H9 (cell line): ENCODE measurements around the gene TNFSF9. TPM values are rescaled to one million over a fixed set of nuclear protein-coding genes. Genes with fewer than 3 reads are reported as not detected.
A peak's percentile ranks its signal among the peaks of the same experiment; 100 is the strongest.

Experiments
- DNase-seq: peaks from one replicate; pipeline ENCODE4 v3.0.0-alpha.2; 2017
- H2AFZ ChIP-seq: one replicate; pipeline ENCODE4 v1.6.1; 2013; ENCODE audit warnings: mild to moderate bottlenecking, low read length, control low read depth, moderate library complexity
- H2AK5ac ChIP-seq: 2 replicates; pipeline ENCODE4 v1.6.1; 2013; ENCODE audit warnings: low read length, control low read depth, mixed read lengths; ENCODE audit not compliant: insufficient read length
- H2BK120ac ChIP-seq: one replicate; pipeline ENCODE4 v1.6.1; 2013; ENCODE audit warnings: low read depth, mild to moderate bottlenecking, low read length, control low read depth, inconsistent platforms; ENCODE audit not compliant: poor library complexity, severe bottlenecking
- H2BK12ac ChIP-seq: 2 replicates; pipeline ENCODE4 v1.6.1; 2013; ENCODE audit warnings: low read length, control low read depth, mixed read lengths, low read depth; ENCODE audit not compliant: insufficient read length
- H2BK15ac ChIP-seq: 2 replicates; pipeline ENCODE4 v1.6.1; 2013; ENCODE audit warnings: low read depth, low read length, control low read depth
- H2BK20ac ChIP-seq: one replicate; pipeline ENCODE4 v1.6.1; 2013; ENCODE audit warnings: low read depth, mild to moderate bottlenecking, low read length, control low read depth, inconsistent platforms; ENCODE audit not compliant: poor library complexity, severe bottlenecking
- H2BK5ac ChIP-seq: 2 replicates; pipeline ENCODE4 v1.6.1; 2013; ENCODE audit warnings: low read length, control low read depth, mixed read lengths; ENCODE audit not compliant: insufficient read length
- H3K14ac ChIP-seq: 2 replicates; pipeline ENCODE4 v1.6.1; 2013; ENCODE audit warnings: low read length, control low read depth; ENCODE audit not compliant: insufficient read depth
- H3K18ac ChIP-seq: 2 replicates; pipeline ENCODE4 v1.6.1; 2013; ENCODE audit warnings: low read depth, mild to moderate bottlenecking, mixed read lengths, low read length, control low read depth; ENCODE audit not compliant: insufficient read length
- H3K23ac ChIP-seq: 2 replicates; pipeline ENCODE4 v1.6.1; 2013; ENCODE audit warnings: low read length, control low read depth, mixed read lengths, low read depth; ENCODE audit not compliant: insufficient read length
- H3K23me2 ChIP-seq: 2 replicates; pipeline ENCODE4 v1.6.1; 2013; ENCODE audit warnings: low read depth, mild to moderate bottlenecking, mixed read lengths, low read length, control low read depth; ENCODE audit not compliant: insufficient read length, poor library complexity, severe bottlenecking
- H3K27ac ChIP-seq: 2 replicates; pipeline ENCODE4 v1.5.1; 2013; ENCODE audit warnings: low read length, control low read depth, mixed read lengths, low read depth; ENCODE audit not compliant: insufficient read length
- H3K27me3 ChIP-seq: 2 replicates; pipeline ENCODE4 v1.6.1; 2013; ENCODE audit warnings: low read length, control low read depth, inconsistent platforms; ENCODE audit not compliant: insufficient read depth
- H3K4ac ChIP-seq: 2 replicates; pipeline ENCODE4 v1.6.1; 2013; ENCODE audit warnings: low read depth, mild to moderate bottlenecking, control low read depth, inconsistent platforms, low read length, moderate library complexity
- H3K4me1 ChIP-seq: 2 replicates; pipeline ENCODE4 v1.6.1; 2013; ENCODE audit warnings: low read length, control low read depth, inconsistent platforms; ENCODE audit not compliant: insufficient read depth
- H3K4me2 ChIP-seq: 2 replicates; pipeline ENCODE4 v1.6.1; 2013; ENCODE audit warnings: low read length, control low read depth, mixed read lengths; ENCODE audit not compliant: insufficient read length, insufficient read depth
- H3K56ac ChIP-seq: 2 replicates; pipeline ENCODE4 v1.6.1; 2013; ENCODE audit warnings: low read depth, mild to moderate bottlenecking, mixed read lengths, low read length, control low read depth; ENCODE audit not compliant: insufficient read length
- H3K79me1 ChIP-seq: 2 replicates; pipeline ENCODE4 v1.6.1; 2013; ENCODE audit warnings: low read depth, mild to moderate bottlenecking, moderate library complexity, low read length, control low read depth, inconsistent platforms; ENCODE audit not compliant: insufficient read depth, poor library complexity, severe bottlenecking
- H3K79me2 ChIP-seq: 2 replicates; pipeline ENCODE4 v1.6.1; 2013; ENCODE audit warnings: low read length, control low read depth, inconsistent platforms; ENCODE audit not compliant: insufficient read depth
- H3K9ac ChIP-seq: 2 replicates; pipeline ENCODE4 v1.6.1; 2013; ENCODE audit warnings: low read length, control low read depth, mixed read lengths; ENCODE audit not compliant: insufficient read length; ENCODE audit errors: extremely low read depth
- H3K9me3 ChIP-seq: one replicate; pipeline ENCODE4 v1.6.1; 2013; ENCODE audit warnings: low read depth, low read length, inconsistent platforms; ENCODE audit not compliant: control insufficient read depth
- H3T11ph ChIP-seq: one replicate; pipeline ENCODE4 v1.6.1; 2013; ENCODE audit warnings: mild to moderate bottlenecking, low read length, control low read depth, inconsistent platforms
- H4K20me1 ChIP-seq: one replicate; pipeline ENCODE4 v1.6.1; 2013; ENCODE audit not compliant: control insufficient read depth, insufficient read length, insufficient read depth
- H4K5ac ChIP-seq: 2 replicates; pipeline ENCODE4 v1.6.1; 2013; ENCODE audit warnings: low read depth, mild to moderate bottlenecking, mixed read lengths, low read length, control low read depth; ENCODE audit not compliant: insufficient read length
- H4K8ac ChIP-seq: replicated peaks from 2 replicates; pipeline ENCODE4 v1.6.1; 2013; ENCODE audit warnings: low read length, control low read depth, mixed read lengths, low read depth; ENCODE audit not compliant: insufficient read length
- H4K91ac ChIP-seq: 2 replicates; pipeline ENCODE4 v1.6.1; 2013; ENCODE audit warnings: low read depth, mild to moderate bottlenecking, moderate library complexity, mixed read lengths, low read length, control low read depth; ENCODE audit not compliant: insufficient read length
- H3K27ac Mint-ChIP-seq, 3 experiments: 2 replicates in 2 of 3; 3 replicates in 1 of 3; pipeline ENCODE4 v1.8.0; 2020 to 2021; ENCODE audit warnings: mixed read lengths in 3 of 3, mild to moderate bottlenecking in 1 of 3, moderate library complexity in 1 of 3
- H3K27me3 Mint-ChIP-seq: 2 replicates; pipeline ENCODE4 v1.8.0; 2021; ENCODE audit warnings: low read depth, mild to moderate bottlenecking, moderate library complexity, mixed read lengths
- H3K36me3 Mint-ChIP-seq, 3 experiments: 2 replicates in 2 of 3; 3 replicates in 1 of 3; pipeline ENCODE4 v1.8.0; 2020 to 2021; ENCODE audit warnings: low read depth in 3 of 3, mixed read lengths in 3 of 3; ENCODE audit not compliant: insufficient read depth in 1 of 3
- H3K4me1 Mint-ChIP-seq, 2 experiments: 2 replicates each; pipeline ENCODE4 v1.8.0; 2020; ENCODE audit warnings: mixed read lengths in 2 of 2
- H3K4me3 Mint-ChIP-seq, 2 experiments: 2 replicates in 1 of 2; 3 replicates in 1 of 2; pipeline ENCODE4 v1.8.0; 2020 to 2021; ENCODE audit warnings: mild to moderate bottlenecking in 2 of 2, mixed read lengths in 2 of 2, moderate library complexity in 1 of 2
- H3K9me3 Mint-ChIP-seq, 2 experiments: 2 replicates in 1 of 2; 3 replicates in 1 of 2; pipeline ENCODE4 v1.8.0; 2020; ENCODE audit warnings: mild to moderate bottlenecking in 2 of 2, mixed read lengths in 2 of 2, moderate library complexity in 1 of 2
- WGBS: extraction: QIAGEN DNeasy Blood & Tissue Kit; methylation state at CpG from one replicate; pipeline ENCODE4 v1.1.7; 2013; ENCODE audit warnings: missing lambda C conversion rate, low lambda C conversion rate, mixed read lengths; ENCODE audit not compliant: insufficient read length; ENCODE audit errors: extremely low coverage; 5-methylcytosine and 5-hydroxymethylcytosine counted together
- total RNA-seq: library from RNA; stranded (reverse); gene quantifications from 2 replicates; pipeline ENCODE4 v1.2.1, GENCODE V29; 2021
- TF ChIP-seq, protein P1 (sequence below): fragments of 200-600 bp; sonication (generic); conservative IDR thresholded peaks from 3 replicates; pipeline ENCODE4 v1.8.0; 2021; ENCODE audit warnings: antibody characterized with exemption, mild to moderate bottlenecking

Gene TNFSF9
- total RNA-seq, 1 experiment from 2014 or later = 1.9 TPM

DNA sequence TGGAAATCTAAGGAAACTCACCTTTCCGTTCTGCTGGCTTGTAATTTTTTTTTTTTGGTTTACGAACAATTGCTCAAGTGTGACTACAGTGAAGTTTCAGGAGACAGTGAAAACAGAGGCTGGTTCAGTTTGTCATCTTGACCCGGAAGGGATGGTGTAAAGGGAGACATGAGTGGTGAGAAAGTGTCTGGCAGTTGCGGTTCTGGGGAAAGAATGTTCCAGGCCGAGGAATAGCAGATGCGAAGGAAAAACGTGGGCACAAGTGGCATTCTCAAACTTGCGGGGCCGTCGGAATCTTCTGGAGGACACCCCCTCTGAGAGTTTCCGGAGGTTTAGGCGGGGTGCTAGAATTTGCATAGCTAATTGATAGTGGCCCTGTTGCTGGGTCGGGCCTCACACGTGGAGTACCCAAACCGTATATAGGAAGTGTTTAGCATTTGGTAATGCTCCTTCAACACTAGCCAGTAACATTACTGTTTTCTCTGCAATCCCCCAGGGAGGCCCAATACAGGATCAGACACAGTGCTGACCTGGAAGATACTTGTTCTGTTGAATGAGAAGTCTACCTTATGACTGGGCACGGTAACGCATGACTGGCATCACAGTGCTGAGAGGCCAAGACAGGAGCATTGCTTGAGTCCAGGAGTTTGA lies 2.8 kb upstream of the TNFSF9 start:
- Histone ChIP-seq H2BK15ac (no peak overlapping the region), H3K27me3 (peaks cover 13% of the 10 kb centered on the region; the same call in 1 of the 2 replicates), H3K4me1 (peaks cover 6% of the 10 kb centered on the region; the same call in 1 of the 2 replicates), H3K18ac (no peak overlapping the region), H3K14ac (no peak overlapping the region), H2AFZ (no peak overlapping the region), H4K8ac (no peak overlapping the region), H3K9ac (no peak overlapping the region), H4K20me1 (no peaks in the 10 kb centered on the region), H3K56ac (no peak overlapping the region), H3K23ac (no peak overlapping the region), H3K79me1 (no peaks in the 10 kb centered on the region), H4K5ac (no peak overlapping the region), H4K91ac (no peak overlapping the region), H3K79me2 (no peaks in the 10 kb centered on the region), H2BK120ac (no peak overlapping the region), H3T11ph (no peak overlapping the region), H3K27ac (no peak overlapping the region), H3K23me2 (peaks cover 18% of the 10 kb centered on the region), H3K4ac (no peak overlapping the region), H2BK5ac (no peak overlapping the region), H2BK12ac (no peak overlapping the region), H3K4me2 (no peak overlapping the region), H3K9me3 (no peaks in the 10 kb centered on the region), H2BK20ac (no peak overlapping the region), H2AK5ac (no peak overlapping the region)
- peaks cover 25 to 34% of the 10 kb centered on the region in 2 experiments for H3K4me1 Mint-ChIP-seq
- no CpG with 5 or more reads among the region's 17 CpGs for WGBS
- peaks cover 46% of the 10 kb centered on the region for H3K27me3 Mint-ChIP-seq
- H3K27ac Mint-ChIP-seq = no peak overlapping the region
- peaks cover 0 to 4% of the 10 kb centered on the region in 2 experiments; a peak in 2 of 5 replicates for H3K9me3 Mint-ChIP-seq
- peak overlapping the region in 1 of 2 experiments; percentile 20; a peak in 1 of 5 replicates for H3K4me3 Mint-ChIP-seq
- no peaks in the 10 kb centered on the region for H3K36me3 Mint-ChIP-seq
- TF ChIP-seq, protein P1, sequence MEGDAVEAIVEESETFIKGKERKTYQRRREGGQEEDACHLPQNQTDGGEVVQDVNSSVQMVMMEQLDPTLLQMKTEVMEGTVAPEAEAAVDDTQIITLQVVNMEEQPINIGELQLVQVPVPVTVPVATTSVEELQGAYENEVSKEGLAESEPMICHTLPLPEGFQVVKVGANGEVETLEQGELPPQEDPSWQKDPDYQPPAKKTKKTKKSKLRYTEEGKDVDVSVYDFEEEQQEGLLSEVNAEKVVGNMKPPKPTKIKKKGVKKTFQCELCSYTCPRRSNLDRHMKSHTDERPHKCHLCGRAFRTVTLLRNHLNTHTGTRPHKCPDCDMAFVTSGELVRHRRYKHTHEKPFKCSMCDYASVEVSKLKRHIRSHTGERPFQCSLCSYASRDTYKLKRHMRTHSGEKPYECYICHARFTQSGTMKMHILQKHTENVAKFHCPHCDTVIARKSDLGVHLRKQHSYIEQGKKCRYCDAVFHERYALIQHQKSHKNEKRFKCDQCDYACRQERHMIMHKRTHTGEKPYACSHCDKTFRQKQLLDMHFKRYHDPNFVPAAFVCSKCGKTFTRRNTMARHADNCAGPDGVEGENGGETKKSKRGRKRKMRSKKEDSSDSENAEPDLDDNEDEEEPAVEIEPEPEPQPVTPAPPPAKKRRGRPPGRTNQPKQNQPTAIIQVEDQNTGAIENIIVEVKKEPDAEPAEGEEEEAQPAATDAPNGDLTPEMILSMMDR = no peak
- DNase-seq = no peak
